H54 (cell line): ENCODE data around the gene PNMT.

ENCODE experiments used
- DNase-seq: peaks from one replicate; pipeline ENCODE4 v3.0.0; 2011; ENCODE audit warnings: low spot score, mixed read lengths; ENCODE audit not compliant: insufficient read length
- FAIRE-seq: peaks from 3 replicates; lab custom pipeline; 2011; peaks lifted over from hg19 to GRCh38; lab: Jason Lieb, UNC
- POLR2A ChIP-seq: IDR thresholded peaks from 2 replicates; pipeline ENCODE4 v1.6.1; 2011; ENCODE audit warnings: low read depth, mild to moderate bottlenecking, low read length

The PNMT gene

DNA sequence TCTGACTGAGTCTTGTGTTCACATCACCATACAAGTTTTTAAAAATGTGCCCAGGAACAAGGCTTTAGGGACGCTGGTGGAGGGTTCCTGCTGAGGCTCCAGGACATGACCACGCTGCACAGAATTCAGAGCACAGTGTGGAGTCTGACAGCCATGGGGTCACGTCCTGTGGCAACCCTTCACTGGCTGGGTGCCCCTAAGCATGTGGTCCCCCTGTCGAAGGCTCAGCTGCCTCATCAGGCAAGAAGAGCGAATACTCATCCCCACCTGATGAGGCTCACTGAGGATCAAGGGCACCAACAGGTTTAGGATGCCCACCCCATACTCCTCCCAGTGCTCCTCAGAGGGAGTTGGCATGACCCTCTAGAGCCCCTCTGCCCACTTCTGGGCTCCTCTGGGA is 5.9 kb downstream of the PNMT start:
- DNase-seq (no peak), FAIRE-seq (no peak)
- TF ChIP-seq POLR2A, result no peak

DNA sequence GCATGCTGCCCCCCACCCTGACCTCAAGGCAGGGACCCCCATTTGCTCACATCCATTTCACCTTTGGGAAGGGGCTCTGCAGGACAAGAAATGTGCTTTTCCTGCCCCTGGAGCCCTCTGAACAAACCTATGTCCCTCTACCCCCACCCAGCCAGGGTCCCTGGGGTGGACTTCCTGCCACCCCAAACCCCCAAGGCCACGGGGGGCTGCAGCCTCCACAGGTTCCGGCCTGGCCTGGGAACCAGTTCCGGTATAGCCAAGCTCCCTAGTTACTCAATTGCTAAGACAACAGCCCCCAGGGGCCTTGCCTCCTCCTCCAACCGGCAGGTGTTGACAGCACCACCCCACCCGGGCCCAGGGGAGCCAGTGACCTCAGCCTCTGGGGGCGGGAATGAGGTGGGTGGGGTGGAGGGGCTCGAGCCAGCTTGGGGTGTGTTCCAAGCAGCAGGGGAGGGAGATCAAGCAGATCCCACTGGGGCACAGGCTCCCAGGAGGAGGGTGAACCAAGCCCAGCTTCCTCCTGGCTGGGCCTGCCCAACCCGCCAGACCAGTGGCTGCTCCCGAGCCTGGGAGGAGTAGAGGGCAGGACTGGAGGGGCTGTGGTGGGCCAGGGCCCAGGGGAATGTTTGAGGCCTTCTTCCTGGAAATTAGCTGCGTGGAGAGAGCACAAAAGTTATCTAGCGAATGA is 6.6 kb downstream of the PNMT start:
- FAIRE-seq (no peak), DNase-seq (no peak)
- no peak for TF ChIP-seq POLR2A

DNA sequence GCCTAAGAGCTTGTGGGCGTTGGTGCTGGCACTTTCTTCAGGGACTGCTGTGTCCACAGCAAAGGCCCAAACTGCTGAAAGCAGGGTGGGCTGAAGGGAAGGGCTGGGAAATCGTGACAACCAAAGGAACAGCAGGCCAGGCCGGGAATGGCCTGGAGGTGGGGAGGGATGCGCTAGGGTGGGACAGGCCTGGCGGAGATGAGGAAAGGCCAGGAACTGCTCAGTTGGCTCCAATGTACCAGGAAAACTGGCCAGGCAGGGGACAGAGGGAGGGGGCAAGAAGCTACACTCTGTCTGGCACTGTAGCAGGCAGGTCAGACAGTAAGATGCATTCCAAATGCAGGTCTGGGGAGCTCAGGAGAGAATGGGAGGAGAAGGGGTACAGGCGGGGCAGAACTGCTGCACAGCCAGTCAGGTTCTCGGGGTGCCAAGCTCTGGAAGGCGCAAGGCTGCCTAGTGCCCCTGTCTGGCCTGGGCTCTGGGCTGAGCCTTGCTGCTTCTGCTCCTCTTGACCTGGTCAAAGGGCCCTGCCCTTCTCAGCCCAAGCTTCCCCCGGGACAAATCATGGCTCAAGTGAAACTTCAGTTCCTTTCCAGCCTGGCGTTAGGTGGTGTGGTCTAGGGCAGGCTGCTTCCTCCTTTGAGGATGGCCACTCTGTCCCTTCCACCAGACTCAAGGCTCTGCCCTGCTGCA is 7.3 kb downstream of the PNMT start:
- FAIRE-seq (no peak), DNase-seq (no peak)
- no peak for TF ChIP-seq POLR2A

DNA sequence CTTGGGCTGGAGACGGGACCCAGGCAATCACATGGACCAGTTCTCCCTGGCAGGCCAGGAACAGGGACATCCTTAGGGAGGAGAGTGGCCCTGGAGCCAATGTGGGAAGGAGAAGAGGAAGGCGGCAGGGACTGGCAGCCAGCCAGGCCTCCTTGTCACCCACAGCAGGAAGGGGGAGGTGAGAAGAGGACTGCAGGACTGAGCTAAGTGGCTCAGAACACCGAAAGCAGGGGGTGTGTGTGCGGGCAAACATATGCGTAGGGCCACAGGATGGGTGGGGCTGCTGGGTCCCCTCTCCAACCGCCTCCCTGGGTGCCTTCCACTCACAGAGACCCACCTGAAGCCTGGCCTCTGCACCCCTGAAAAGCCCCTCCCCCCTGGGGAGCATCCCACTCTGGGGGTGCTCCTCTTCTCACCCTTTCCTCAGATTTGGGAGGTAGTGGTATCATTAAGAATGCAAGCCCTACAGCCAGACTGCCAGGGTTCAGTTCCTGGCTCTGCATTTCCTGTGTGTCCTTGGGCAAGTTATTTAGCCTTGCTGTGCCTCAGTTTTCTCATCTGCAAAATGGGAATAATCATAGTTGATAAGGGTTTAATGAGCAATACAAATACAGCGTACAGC is 8.1 kb downstream of the PNMT start:
- DNase-seq (no peak), FAIRE-seq (no peak)
- TF ChIP-seq POLR2A, result no peak

DNA sequence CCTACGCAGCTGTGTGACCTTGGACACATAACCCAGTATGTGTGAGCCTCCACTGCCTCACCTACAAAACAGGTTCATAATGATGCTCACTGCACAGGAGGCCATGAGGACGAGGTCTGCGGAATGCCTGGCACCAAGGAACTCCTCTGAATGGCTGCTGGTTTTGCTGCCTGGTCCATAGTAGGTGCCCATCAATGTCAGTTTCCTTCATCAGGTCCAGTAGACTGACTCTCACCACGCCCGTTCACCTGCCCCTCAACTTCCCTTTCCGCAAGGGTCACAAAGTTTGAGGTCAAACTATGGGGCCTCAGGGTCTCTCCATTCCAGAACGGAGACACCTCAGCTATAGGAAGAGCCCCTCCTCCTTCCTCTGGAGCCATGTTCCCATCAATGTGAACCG is 8.8 kb downstream of the PNMT start:
- no peak for TF ChIP-seq POLR2A
- no peak for FAIRE-seq
- DNase-seq, result no peak

DNA sequence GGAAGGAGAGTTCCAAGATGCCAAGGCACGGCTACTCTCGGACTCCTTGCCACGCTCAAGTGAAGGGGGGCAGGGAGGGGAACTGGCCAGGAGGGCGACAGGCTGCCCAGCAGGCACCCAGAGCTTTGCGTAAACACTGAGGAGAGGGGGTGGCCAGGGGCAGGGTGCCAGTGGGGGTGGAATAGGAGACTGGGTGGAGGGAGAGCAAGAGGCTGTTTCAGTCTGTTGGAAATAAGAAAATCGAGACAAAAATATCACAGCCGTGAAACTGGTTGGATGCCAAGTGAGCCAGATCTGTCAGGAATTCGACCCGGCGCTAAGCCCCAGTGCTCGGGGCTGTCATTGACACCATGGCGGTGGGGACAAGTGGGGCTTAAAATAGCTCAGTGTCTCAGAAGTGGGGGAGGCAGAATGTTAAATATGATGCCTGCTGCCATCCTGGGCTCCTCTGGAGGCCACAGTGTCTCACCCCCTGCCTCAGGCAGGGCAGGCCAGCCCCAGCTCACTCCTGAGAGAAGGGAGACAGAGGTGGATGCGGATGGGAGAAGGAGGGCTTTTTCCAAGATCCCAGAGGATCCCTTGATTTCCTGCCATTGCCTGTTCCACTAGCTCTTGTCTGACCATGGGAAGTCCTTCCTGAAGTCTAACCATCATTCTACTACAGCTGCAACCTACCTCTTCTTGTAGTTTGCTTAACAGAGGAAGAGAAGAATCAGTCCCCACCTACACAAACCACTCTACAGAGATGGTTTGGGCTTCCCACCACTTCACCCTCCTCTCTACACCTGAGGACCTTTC is 9.5 kb downstream of the PNMT start:
- no peak for TF ChIP-seq POLR2A
- DNase-seq (no peak), FAIRE-seq (no peak)

DNA sequence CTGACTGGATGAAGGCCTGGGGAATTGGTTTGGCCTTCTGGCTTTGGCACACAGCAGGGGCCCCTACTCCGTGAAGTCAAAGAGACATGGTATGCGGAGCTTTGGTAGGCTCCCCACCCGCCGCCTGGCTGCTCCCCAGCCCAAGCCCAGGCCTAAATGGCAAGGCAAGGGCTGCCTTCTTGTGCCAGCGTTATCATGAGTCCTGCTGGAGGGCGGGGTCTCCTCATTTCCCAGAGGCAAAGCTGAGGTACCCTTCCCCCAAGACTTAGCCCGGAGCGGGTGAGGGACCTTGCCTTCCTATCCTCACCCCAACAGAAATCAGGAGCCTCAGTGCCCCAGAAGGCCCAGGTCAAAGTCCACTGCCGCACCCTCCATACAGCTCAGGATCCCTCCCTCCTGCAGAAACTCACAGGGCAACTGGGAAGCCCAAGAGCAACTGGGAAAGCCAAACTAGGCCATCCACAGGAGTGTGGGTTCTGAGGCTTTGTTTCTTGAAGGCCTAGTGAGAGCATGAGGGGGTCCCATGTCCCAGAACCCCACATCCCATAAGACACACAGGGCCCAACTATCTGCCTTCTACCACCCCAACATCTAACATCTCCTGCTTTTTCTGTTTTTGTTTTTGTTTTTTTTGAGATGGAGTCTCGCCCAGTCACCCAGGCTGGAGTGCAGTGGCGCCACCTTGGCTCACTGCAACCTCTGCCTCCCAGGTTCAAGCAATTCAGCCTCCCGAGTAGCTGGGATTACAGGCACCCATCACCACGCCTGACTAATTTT is 10.3 kb downstream of the PNMT start:
- no peak for DNase-seq
- TF ChIP-seq POLR2A, result no peak
- no peak for FAIRE-seq

DNA sequence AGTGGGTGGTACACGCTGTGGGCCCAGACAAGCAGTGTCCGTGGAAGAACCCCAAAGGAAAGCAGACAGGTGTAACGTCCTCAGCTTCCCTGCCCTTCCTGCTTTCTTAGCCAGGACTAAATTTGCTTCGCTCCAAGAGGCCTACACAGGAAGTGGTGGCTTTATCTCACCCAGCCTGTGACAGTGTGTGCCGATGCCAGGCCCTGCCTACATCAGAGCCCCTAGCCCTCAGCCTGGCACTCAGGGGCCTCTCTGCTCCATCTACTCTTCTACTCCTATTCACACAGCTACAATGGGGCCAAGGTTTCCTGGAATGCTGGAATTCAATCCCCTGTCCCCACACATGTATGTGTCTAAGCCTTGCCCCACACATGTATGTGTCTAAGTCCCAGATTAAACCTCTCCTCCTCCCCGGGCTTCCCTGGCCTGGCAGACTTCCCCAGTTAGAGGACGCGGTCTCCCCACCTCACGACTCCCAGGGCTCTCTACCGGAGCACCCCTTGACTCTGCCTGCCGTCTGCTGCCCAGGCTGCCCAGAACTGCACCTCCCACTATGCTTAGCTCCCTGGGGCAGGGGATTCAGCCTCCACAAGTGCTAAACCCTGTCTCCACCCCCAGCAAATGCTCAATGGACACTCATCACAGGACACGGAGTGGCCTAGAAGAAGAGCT is 11.4 kb downstream of the PNMT start:
- no peak for DNase-seq
- TF ChIP-seq POLR2A, result no peak
- FAIRE-seq, result no peak

DNA sequence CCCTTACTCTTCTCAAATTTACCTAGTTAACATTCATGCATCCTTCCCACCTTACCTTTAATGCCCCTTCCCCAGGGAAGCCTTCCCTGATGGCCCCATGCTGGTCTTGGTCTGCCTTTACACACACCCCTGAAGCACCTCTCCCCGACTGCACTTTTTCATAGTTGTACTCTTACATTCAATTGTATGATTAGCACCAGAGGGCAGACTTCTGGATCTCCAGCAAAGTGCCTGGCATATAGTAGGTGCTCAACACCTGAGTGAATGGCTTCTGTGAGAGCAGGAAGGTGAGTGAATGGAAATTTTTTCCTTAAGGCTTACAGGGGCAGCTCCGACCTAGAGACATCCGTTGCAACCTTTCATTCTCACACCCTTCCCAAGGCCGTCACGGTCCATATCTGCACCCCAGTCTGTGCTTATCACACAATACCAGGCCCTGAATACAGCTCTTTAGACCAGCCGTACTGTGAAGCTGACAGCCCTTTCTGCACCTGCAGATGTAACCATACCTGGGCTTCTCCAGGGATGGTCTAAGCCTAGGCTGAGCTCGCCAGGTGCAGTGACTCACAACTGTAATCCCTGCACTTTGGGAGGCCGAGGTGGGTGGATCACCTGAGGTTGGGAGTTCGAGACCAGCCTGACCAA is 15.2 kb downstream of the PNMT start:
- no peak for DNase-seq

DNA sequence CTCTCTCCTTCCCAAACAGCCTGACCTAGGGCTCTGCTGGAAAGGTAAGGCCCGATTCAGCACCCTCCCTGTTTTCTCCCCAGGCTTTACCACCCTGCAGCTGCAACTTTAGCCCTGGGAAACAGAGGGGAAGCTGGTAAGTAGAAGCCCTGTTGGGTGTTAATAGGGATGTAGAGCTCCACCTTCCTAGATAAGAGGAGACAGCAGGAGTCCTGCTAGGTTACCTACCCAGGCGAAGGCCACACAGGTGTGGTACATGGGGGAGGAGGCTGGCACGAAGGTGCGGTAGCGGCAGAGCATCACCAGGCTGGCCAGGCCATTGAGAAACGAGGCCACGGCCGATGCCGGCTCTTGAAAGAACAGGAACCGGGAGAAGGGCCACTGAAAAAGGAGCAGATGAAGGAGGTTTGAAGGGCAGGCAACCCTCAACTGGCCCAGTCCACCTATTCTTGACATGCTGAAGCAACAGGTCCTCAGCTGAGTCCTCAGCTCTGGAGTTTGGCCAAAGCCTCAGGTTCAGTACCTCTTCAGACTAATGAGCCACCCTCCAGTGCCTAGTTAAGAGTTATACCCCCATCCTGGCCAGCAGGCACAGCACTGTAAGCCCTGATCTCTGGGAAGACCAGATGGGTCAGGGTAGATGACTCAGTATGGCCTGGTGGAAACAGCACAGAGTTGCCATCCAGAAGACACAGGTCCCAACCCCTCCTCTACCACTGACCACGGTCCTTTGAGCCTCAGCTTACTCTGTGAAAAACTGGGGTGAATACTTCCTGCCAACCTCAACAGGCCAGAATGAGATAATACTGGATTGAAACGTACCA is 16.3 kb downstream of the PNMT start:
- DNase-seq (no peak), FAIRE-seq (no peak)
- TF ChIP-seq POLR2A, result no peak

More for the DNA sequence above, 15.2 kb downstream of the PNMT start:
- FAIRE-seq, result no peak
- TF ChIP-seq POLR2A, result no peak

DNA sequence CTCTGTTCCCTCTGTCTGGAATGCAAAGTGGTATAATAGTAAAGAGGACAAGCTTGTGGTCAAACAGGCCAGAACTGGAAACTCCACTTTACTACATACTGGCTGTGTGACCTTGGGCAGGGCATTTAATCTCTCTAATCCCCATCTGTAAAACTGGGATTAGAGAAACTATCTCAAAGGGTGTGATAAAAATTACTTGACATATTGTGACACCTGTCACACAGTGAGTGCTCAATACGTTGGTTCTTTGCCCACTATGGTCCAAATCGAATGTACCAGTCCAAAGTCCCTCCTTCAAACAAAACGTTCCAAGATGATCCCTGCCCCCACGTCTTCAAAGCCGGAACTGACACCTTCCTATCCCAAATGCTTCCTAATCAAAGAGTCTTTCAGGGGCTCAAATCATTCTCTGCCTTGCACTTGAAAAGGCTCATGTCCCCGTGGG is 18.9 kb downstream of the PNMT start:
- TF ChIP-seq POLR2A, result no peak
- FAIRE-seq (no peak), DNase-seq (no peak)
